Right atrium auricular region (tissue), 2 donors: ENCODE data around the gene KCNQ1OT1. TPM values are rescaled to one million over a fixed set of nuclear protein-coding genes. Genes with fewer than 3 reads are reported as not detected.

ENCODE experiments used
- DNase-seq: peaks from one replicate; pipeline ENCODE4 v3.0.0-alpha.2; 2019; ENCODE audit warnings: low spot score
- H3K27ac ChIP-seq, 2 donors: fragments of 200-600 bp; sonication (generic); 1 replicate in 1 of 2; 2 replicates in 1 of 2; pipeline ENCODE4 v1.5.1; 2016 to 2019
- H3K27me3 ChIP-seq, 2 donors: fragments of 200-600 bp; sonication (generic); one replicate each; pipeline versions ENCODE4 v1.5.1 to v1.6.0; 2017 to 2019
- H3K36me3 ChIP-seq: fragments of 200-600 bp; sonication (generic); one replicate; pipeline ENCODE4 v1.5.1; 2016
- H3K4me1 ChIP-seq, 2 donors: fragments of 200-600 bp; sonication (generic); one replicate each; pipeline versions ENCODE4 v1.5.1 to v1.6.0; 2017 to 2019
- H3K4me3 ChIP-seq, 2 donors: fragments of 200-600 bp; sonication (generic); 1 replicate in 1 of 2; 2 replicates in 1 of 2; pipeline ENCODE4 v1.5.1; 2017 to 2019; ENCODE audit warnings: mild to moderate bottlenecking in 1 of 2, moderate library complexity in 1 of 2
- H3K9me3 ChIP-seq, 2 donors: fragments of 200-600 bp; sonication (generic); one replicate each; pipeline ENCODE4 v1.5.1; 2019
- CTCF ChIP-seq, 2 donors: fragments of 200-600 bp; sonication (generic); IDR thresholded peaks; one replicate each; pipeline ENCODE4 v1.5.1; 2019; ENCODE audit warnings: antibody characterized with exemption in 2 of 2
- total RNA-seq, 2 donors: library from RNA; depleted of rRNA; stranded (reverse); fragments of >200 nt; gene quantifications; one replicate each; pipeline ENCODE4 v1.1.0, GENCODE V29; 2016

KCNQ1OT1 gene
- total RNA-seq, 2 donors from 2014 or later, result 0.35 to 0.37 TPM

- peaks cover 0 to 83% of the 10 kb centered on the region in 2 donors for H3K4me1 ChIP-seq
- no peaks in the 10 kb centered on the region for H3K9me3 ChIP-seq
- no peak overlapping the region for H3K27ac ChIP-seq
- no peak for DNase-seq
- no peak overlapping the region for H3K4me3 ChIP-seq
- no peak for TF ChIP-seq CTCF (IDR thresholded peaks at IDR 0.05)
- H3K36me3 ChIP-seq, result no peaks in the 10 kb centered on the region
- no peaks in the 10 kb centered on the region for H3K27me3 ChIP-seq
Measured at GRCh38 chr11:2691355-2691761, 8.4 kb downstream of the KCNQ1OT1 start.

GRCh38 chr11:2690596-2691354, 9.0 kb downstream of the KCNQ1OT1 start:
- DNase-seq, result no peak
- TF ChIP-seq CTCF (IDR thresholded peaks at IDR 0.05), result no peak
- H3K4me1 ChIP-seq, result peaks cover 0 to 77% of the 10 kb centered on the region in 2 donors
- no peaks in the 10 kb centered on the region for H3K9me3 ChIP-seq
- H3K36me3 ChIP-seq, result no peaks in the 10 kb centered on the region
- no peak overlapping the region for H3K4me3 ChIP-seq
- H3K27me3 ChIP-seq, result no peaks in the 10 kb centered on the region
- no peak overlapping the region for H3K27ac ChIP-seq

GRCh38 chr11:2689651-2690575, 9.9 kb downstream of the KCNQ1OT1 start:
- TF ChIP-seq CTCF (IDR thresholded peaks at IDR 0.05), result no peak
- no peaks in the 10 kb centered on the region for H3K9me3 ChIP-seq
- no peaks in the 10 kb centered on the region for H3K27me3 ChIP-seq
- no peak for DNase-seq
- no peak overlapping the region for H3K27ac ChIP-seq
- H3K4me3 ChIP-seq, result no peak overlapping the region
- H3K4me1 ChIP-seq, result peaks cover 0 to 68% of the 10 kb centered on the region in 2 donors
- H3K36me3 ChIP-seq, result no peaks in the 10 kb centered on the region

- Histone ChIP-seq H3K4me3 (no peak overlapping the region), H3K4me1 (peaks cover 0 to 55% of the 10 kb centered on the region in 2 donors), H3K27ac (no peak overlapping the region), H3K9me3 (no peaks in the 10 kb centered on the region), H3K36me3 (no peaks in the 10 kb centered on the region), H3K27me3 (no peaks in the 10 kb centered on the region)
- TF ChIP-seq CTCF (IDR thresholded peaks at IDR 0.05), result no peak
- DNase-seq, result no peak
Measured at GRCh38 chr11:2688381-2689231, 11.2 kb downstream of the KCNQ1OT1 start.

- Histone ChIP-seq H3K27ac (no peak overlapping the region), H3K27me3 (no peaks in the 10 kb centered on the region), H3K36me3 (no peaks in the 10 kb centered on the region), H3K4me3 (no peak overlapping the region), H3K4me1 (peaks cover 0 to 47% of the 10 kb centered on the region in 2 donors), H3K9me3 (no peaks in the 10 kb centered on the region)
- DNase-seq, result no peak
- TF ChIP-seq CTCF (IDR thresholded peaks at IDR 0.05), result no peak
Measured at GRCh38 chr11:2687782-2688191, 12.0 kb downstream of the KCNQ1OT1 start.
